ENCODE measurements around the gene CUL2.

CUL2 gene

GRCh38 chr10:35090162-35090954, at the start of gene CUL2:
Gene CUL2, minus strand, starts transcription at chr10:35090341. Its CDS starts 19,024 bp downstream, at chr10:35071317.
- in situ Hi-C loops (cut with HindIII; ENCODE audit: low sequenced_read_pairs) = loop anchor here (5.0 kb wide), 1 partner anchor 37 kb away; the partner anchor contains the start of gene CREM

- in situ Hi-C loops (cut with HindIII; ENCODE audit: low sequenced_read_pairs) = loop anchor here (5.0 kb wide), 1 partner anchor 46 kb away; no protein-coding TSS in a partner anchor
These were observed 46.2 kb upstream of the CUL2 start for GRCh38 chr10:35136263-35136815.

- in situ Hi-C loops (cut with HindIII; ENCODE audit: low sequenced_read_pairs) = loop anchor here (5.0 kb wide), 1 partner anchor 46 kb away; no protein-coding TSS in a partner anchor
These were observed 45.7 kb upstream of the CUL2 start for GRCh38 chr10:35135861-35136260.

- in situ Hi-C loops (cut with HindIII; ENCODE audit: low sequenced_read_pairs) = no loop called here
These were observed 43.4 kb upstream of the CUL2 start for GRCh38 chr10:35133586-35133985.

GRCh38 chr10:35132727-35133126, 42.6 kb upstream of the CUL2 start:
- in situ Hi-C loops (cut with HindIII; ENCODE audit: low sequenced_read_pairs) = no loop called here

- in situ Hi-C loops (cut with HindIII; ENCODE audit: low sequenced_read_pairs) = no loop called here
These were observed 40.5 kb upstream of the CUL2 start for GRCh38 chr10:35130663-35131062.

GRCh38 chr10:35129185-35129674, 39.1 kb upstream of the CUL2 start:
- in situ Hi-C loops (cut with HindIII; ENCODE audit: low sequenced_read_pairs) = loop anchor here (5.0 kb wide), 2 partner anchors 37 to 83 kb away; partner anchors contain the start of gene CUL2

- in situ Hi-C loops (cut with HindIII; ENCODE audit: low sequenced_read_pairs) = loop anchor here (5.0 kb wide), 2 partner anchors 35 to 85 kb away; partner anchors contain the start of gene CUL2
These were observed 37.2 kb upstream of the CUL2 start for GRCh38 chr10:35127289-35127891.

GRCh38 chr10:35126530-35127288, 36.6 kb upstream of the CUL2 start, which contains the start of gene CREM:
Gene CREM, plus strand, starts transcription at chr10:35126846. Its CDS starts 10,990 bp downstream, at chr10:35137836.
- in situ Hi-C loops (cut with HindIII; ENCODE audit: low sequenced_read_pairs) = loop anchor here (5.0 kb wide), 2 partner anchors 34 to 86 kb away; partner anchors contain the start of gene CUL2

GRCh38 chr10:35126062-35126529, 36.0 kb upstream of the CUL2 start:
- in situ Hi-C loops (cut with HindIII; ENCODE audit: low sequenced_read_pairs) = loop anchor here (5.0 kb wide), 2 partner anchors 34 to 86 kb away; partner anchors contain the start of gene CUL2

GRCh38 chr10:35124540-35124939, 34.4 kb upstream of the CUL2 start:
- in situ Hi-C loops (cut with HindIII; ENCODE audit: low sequenced_read_pairs) = no loop called here

- in situ Hi-C loops (cut with HindIII; ENCODE audit: low sequenced_read_pairs) = no loop called here
These were observed 29.2 kb upstream of the CUL2 start for GRCh38 chr10:35119378-35119777.

- in situ Hi-C loops (cut with HindIII; ENCODE audit: low sequenced_read_pairs) = no loop called here
These were observed 22.4 kb upstream of the CUL2 start for GRCh38 chr10:35112571-35112970.

- in situ Hi-C loops (cut with HindIII; ENCODE audit: low sequenced_read_pairs) = no loop called here
These were observed 13.7 kb upstream of the CUL2 start for GRCh38 chr10:35103882-35104281.

GRCh38 chr10:35097510-35097909, 7.4 kb upstream of the CUL2 start:
- in situ Hi-C loops (cut with HindIII; ENCODE audit: low sequenced_read_pairs) = no loop called here

GRCh38 chr10:35096312-35096711, 6.2 kb upstream of the CUL2 start:
- in situ Hi-C loops (cut with HindIII; ENCODE audit: low sequenced_read_pairs) = no loop called here

GRCh38 chr10:35092851-35093250, 2.7 kb upstream of the CUL2 start:
- in situ Hi-C loops (cut with HindIII; ENCODE audit: low sequenced_read_pairs) = loop anchor here (5.0 kb wide), 1 partner anchor 34 kb away; the partner anchor contains the start of gene CREM

- in situ Hi-C loops (cut with HindIII; ENCODE audit: low sequenced_read_pairs) = loop anchor here (5.0 kb wide), 1 partner anchor 35 kb away; the partner anchor contains the start of gene CREM
These were observed 2.1 kb upstream of the CUL2 start for GRCh38 chr10:35091994-35092790.

- in situ Hi-C loops (cut with HindIII; ENCODE audit: low sequenced_read_pairs) = loop anchor here (5.0 kb wide), 1 partner anchor 38 kb away; the partner anchor contains the start of gene CREM
These were observed 455 bp downstream of the CUL2 start for GRCh38 chr10:35089611-35090161.
